GM21367 (cell line): ENCODE results near the gene SH2D2A.

Source experiments
- ATAC-seq: cut with Tn5 transposase; IDR thresholded peaks from one replicate; pipeline ENCODE4 v1.9.1; 2021; ENCODE audit not compliant: unreplicated experiment

SH2D2A gene

DNA sequence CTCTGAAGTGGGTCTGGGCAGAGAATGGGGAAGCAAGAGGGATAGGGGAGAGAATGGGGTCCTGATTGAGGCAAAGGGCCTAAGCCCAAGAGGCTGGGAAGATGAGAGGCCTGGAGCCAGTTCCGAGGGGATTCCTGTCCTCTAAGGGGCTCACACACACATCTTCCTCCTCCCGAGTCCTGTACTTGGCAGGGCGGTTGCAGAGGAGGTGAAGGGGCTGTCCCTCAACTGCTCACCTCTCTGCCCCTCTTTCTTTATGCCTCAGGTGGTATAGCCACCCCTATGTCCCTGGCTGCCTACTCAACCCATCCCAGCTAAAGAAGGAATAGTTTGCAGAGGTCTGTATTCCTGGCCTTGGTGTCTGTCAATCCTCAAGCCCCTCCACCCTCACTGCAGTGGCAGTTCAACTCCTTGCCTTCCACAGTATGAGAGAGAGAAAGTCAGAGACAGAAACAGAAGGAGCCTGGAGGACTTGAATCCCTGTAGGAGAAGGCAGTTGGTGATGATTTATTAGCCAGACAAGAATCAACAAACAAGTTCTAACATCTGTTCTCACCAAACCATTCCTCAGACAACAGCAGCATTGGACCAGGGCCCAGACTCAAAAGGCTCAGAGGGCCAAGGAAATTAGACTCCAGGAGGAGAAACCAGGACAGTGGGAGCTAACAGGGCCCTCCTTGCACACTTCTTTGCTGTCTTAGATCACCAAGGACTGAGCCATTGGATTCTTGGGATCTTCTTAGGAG is 10.7 kb downstream of the SH2D2A start:
- ATAC-seq = no peak

DNA sequence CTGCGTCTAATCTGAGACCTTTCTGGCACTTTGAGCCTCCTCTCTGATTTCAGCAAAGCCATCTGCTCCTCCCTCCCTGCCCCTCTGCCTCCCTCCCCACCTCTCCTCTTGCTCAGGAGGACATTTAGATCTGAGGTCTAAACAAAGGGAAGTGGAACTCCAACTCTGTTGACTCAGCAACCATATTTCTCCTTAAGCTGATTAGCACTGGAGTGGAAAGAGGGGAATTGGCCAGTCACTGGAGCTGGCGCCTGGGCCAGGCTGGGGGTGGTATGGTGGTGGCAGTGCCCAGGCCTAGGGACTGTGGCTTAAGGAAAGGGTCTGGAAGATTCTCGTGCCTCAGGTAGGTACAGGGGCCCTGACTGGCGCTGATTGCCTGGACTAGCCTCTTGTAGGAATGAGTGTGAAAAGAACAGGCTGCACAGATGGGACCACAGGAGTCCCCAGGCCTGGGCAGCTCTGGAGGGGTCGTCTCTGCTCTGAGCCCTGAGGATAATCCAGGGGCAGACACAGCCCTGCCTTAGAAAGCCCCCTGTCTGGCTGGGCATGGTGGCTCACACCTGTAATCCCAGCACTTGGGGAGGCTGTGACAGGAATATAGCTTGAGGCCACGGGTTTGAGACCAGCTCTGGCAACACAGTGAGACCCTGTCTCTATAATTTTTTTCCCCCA is 11.9 kb downstream of the SH2D2A start:
- ATAC-seq = no peak

GRCh38 chr1:156804026-156804425 is 12.6 kb downstream of the SH2D2A start:
- no peak for ATAC-seq

DNA sequence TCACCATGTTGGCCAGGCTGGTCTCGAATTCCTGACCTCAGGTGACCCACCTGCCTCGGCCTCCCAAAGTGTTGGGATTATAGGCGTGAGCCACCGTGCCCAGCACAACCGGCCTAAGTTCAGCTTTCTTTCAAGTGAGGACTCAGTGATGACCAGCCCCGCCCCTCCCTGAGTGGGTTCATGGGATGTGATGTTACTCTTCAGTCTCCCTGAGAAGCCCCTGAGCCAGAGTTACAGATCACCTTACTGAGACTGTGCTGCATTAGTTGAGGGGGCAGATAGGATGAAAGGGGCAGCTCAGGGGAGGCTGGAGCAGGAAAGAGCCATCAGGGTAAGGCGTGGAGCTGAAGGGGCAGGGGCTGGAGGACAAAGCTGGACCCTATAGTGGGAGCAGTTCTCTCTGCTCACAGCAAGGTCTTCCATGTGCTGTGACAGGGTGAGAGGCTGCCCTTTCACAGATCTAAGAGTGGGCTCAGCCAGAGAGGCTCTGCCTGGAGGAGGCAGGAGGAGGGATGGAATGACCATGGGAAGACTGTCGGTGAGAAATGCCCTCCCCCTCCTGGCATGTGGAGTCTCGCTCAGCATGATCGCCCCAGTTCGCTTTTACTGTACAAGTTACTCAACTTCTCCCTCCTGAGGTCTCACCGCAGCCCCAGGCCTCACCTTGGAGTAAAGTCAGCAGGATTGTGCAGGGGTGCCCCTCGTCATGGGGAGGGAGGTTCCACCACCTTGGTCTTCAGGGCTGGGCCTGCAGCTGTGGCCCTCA is 13.4 kb downstream of the SH2D2A start:
- no peak for ATAC-seq

GRCh38 chr1:156802421-156802935 is 14.2 kb downstream of the SH2D2A start:
- no peak for ATAC-seq

GRCh38 chr1:156801409-156802121 is 15.1 kb downstream of the SH2D2A start:
- no peak for ATAC-seq

DNA sequence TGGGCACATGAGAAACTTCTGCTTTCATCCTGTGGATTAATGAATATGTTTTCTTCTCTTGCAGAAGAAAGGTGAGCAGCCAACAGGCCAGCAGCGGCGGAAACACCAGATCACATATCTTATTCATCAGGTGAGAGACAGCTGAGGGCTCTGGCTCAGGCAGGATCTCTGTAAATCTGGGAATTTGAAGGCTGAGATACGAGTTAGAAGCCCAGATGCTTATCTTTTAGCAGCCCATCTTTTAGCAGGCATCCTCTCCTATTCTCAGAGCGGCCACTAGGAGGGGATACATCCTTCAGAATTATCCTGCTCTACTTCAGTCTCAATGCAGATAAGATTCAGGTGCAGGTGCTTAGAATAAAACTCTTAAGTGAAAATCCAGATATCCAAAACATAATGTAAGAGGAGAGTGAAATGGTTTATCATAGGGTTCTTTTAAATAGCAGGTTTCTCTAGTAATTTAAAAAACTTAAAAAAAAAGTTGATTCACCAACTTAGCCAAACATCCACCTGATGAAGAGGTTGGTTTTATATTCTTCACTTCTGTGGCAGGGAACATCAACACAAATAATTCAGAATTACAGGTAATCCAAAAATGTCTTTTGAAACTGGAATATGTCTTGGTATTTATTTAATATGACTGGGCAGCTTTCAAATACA is 19.3 kb downstream of the SH2D2A start:
- ATAC-seq = no peak

DNA sequence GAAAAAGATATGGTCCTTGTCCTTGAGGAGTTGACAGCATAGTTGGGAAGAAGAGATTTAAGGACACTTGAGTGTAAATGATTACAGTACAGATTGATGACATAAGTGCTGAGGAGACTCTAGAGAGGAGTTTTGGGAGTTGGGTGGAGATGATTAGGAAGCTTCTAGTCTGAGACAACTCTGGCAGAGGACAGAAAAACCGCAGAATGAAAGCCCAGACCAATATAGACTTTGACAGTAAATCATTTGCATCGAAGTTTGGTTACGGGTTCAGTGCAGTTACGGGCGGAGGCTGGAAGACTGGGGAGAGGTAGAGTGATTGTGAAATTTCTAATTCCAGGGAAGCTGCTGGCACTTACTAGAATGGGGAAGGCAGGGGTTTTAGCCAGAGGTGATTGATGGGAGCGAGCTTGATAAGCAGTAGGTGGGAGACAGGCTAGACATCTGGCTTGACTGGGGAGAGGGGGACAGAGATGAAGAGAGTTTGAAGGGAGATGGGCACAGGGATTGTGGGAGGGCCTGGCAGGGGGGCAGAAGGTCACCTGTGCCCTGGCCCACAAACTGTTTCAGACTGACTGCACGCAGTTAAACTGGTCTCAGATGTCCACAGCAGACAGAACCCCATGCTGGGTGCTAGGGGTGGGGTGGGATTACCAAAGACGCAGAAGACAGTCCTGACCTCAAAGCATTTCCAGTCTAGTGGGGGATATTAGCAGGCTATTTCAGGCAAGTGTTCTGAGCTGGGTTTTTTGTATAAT is 20.1 kb downstream of the SH2D2A start:
- ATAC-seq = no peak

DNA sequence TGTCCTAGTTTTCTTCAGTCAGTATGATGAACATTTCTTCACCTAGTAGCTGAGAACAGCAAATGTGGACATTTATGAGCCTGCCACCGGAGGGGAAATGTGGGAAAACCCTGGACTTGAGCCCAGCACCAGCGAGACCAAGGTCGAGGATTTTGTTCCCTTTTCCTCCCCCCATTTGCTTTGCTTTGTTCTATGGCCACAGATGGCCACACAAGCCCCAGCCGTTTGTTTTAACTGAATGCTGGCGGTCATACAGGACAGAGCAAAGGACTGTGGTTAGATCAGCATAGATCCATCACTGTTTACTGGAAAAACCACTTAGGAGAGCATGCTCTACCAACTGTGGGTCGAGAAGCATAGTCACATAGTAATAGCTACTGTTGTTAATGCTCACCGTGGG is 20.9 kb downstream of the SH2D2A start:
- ATAC-seq = no peak

- no peak for ATAC-seq
Measured at GRCh38 chr1:156795374-156795733, 21.3 kb downstream of the SH2D2A start.

- ATAC-seq = no peak
Measured at GRCh38 chr1:156794506-156795373, 21.9 kb downstream of the SH2D2A start.

DNA sequence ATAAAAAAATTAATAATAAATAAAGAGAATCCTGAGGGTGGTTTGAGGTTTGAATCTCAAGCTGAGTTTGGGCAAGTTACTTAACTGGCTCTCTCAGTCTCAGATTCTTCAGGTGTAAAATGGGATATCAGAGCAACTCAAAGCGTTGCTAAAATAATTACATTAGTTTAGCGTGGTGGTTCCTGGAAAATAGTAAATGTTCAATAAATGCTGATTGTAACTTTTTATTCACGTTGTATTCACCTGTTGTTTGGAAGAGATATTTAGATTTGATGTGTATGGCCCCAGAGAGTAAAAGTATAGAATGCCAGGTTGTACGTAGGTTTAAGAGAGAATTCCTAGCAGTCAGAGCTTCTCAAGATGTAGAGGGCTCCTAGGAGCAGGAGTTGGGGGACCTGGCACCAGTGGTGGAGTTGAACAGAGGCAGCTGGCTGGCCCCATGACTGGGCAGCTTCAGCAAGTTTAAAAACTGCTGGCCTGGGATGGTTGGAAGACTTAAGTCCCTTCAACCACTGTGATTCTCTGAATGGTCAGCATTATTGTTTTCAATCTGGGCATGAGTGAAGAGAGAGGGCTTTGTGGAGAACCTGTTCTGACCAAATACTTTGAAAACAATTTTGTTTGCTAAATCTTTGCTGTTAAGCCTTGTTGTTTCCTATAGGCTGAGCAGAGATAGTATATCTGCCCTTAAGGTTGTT is 26.9 kb downstream of the SH2D2A start:
- ATAC-seq = no peak

GRCh38 chr1:156788136-156788535 is 28.5 kb downstream of the SH2D2A start:
- no peak for ATAC-seq

DNA sequence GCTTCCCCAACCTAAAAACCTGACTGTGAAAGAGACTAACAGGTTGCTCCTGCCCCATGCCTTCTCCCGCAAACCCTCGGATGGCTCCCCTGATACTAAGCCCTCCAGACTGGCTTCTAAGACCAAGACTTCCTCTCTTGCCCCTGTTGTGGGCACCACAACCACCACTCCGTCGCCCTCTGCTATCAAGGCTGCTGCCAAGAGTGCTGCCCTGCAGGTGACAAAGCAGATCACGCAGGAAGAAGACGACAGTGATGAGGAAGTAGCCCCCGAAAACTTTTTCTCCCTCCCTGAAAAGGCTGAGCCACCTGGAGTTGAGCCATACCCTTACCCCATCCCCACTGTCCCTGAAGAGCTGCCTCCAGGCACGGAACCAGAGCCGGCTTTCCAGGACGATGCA is 30.0 kb downstream of the SH2D2A start:
- no peak for ATAC-seq

- no peak for ATAC-seq
Measured at GRCh38 chr1:156785458-156785857, 31.2 kb downstream of the SH2D2A start.

DNA sequence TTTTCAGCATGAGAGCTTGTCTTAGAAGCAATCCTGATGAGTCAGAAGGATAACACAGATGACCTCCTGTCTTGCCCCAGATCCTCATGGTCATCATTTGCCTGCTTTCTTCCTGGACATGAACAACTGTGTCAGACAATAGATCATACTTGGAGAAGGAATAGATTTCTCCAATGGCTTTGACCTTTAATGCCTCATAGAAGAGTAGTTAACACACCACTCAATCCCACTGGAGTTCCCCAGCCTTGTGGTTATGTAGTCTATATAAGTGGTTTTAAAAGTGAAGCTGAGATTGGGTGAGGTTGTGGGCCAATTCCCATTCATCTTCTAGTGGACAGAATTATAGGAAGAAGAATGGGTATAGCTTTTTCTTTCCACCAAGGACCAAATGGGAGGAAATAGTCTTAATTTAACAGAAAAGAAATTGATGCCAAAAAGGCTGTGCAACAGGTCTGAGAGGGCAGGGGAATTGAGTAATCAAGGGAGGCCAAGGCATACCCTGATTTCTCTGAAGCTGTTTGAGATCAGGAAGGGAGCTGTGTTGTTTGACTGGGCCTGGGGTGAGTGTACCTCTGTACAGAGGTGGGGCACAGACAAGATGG is 35.0 kb downstream of the SH2D2A start:
- ATAC-seq = no peak

GRCh38 chr1:156777573-156777972 is 39.1 kb downstream of the SH2D2A start:
- ATAC-seq = no peak

DNA sequence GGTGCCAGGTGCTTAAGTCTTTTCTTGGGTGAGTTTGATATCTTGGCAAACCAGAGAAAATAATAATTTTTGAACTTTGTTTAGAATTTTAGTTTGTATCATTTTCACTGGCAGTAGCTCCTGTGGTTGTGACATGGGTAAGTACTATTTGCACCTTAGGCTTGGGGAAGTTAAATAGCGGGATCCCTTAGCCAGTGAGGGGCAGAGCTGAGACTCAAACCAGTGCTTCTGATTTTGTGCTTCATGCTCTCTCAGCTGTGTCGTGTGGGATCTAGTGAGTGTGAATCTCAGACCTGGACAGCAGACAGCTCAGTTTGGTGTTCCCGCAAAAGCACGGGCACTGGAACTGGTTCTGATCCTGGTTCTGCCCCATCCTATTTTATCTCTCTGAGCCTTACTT is 39.7 kb downstream of the SH2D2A start:
- ATAC-seq = no peak
